DMS153 (cell line): ENCODE data around the gene SH3BP2.

Experiments used
- DNase-seq: peaks from one replicate; lab custom pipeline; 2025; lab: John Stamatoyannopoulos, UW

The SH3BP2 gene

GRCh38 chr4:2803624-2804448 lies 11.0 kb downstream of the SH3BP2 start:
- DNase-seq: no peak

DNA sequence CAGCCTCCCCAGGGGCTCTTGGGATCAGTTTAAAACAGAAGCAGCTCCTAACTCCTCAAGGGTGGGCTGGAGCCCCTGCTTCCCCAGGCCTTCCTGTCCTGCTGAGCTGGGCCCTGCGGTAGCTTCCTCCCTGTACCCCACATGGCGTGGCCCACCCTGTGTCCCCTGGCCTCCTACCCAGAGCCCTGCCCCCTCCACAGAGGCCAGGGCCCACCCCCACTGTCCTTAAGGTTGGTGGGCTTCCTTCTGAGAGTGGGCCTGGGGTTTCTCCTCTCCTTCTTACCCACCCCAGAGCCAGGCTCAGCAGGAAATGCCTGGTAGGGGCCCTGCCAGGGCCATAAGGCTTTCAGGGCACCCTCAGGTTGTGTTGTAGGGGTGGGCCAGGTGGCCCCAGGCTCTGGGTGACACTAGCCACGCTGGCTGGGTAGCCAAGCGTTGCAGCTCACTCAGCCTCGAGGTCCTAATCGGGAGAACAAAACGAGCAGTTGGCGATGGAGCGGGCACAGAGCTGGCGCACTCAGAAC lies 11.6 kb downstream of the SH3BP2 start:
- no peak for DNase-seq

DNA sequence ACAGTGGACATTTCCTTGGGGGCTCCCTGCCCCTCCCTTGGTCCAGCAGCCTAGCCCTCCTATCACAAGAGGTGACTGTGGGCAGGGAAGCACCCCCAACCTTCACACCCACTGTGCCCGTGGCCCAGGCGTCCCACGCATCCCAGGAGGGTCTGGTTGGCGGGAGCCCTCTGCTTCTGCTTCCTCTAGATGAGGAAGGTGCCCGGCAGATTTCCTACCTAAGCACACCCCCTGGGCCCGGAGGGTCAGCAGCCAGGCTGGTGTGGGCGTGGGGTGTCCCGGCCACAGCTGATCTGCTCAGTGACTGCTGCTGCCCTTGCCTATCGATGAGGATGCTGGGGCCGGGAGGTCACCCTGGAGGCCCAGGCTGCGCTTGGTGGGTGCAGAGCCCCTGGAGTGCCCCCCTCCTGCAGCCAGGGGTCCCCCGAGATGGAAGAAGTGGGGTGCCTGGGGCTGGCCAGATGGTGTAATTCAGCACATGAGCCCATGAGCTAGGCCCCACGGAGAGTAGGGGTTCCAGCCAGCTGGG lies 12.2 kb downstream of the SH3BP2 start:
- DNase-seq: no peak

DNA sequence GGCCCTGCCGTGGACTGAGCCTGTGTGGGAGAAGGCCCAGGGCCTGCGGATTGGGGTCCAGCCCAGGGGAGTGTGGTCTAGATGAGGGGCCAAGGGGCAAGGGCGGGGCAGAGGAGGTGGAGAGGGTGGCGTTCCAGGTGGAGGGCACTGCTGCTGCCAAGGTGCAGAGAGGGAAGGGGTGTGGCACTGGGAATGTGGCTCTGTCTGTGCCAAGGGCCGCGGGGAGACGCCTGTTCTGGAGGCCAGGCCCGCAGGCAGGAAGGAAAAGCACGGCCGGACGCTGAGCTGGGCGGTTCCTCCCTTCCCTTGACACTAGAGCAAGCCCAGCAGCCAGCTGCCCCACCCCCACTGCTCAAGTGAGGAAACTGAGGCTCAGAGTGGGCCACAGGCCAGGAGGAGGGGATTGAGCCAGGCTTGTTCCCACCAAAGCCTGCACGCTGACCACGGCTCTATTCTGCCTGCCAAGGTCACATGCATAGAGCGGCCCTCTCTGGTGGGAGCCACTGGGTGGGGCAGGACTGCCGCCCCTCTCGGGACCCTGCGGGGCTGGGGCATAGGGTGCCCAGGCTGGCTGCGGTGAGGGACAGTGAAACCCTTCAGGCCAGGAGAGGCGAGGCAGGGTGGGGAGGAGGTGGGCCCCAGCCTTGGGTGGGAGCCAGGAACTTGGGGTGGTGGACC lies 13.0 kb downstream of the SH3BP2 start:
- no peak for DNase-seq

DNA sequence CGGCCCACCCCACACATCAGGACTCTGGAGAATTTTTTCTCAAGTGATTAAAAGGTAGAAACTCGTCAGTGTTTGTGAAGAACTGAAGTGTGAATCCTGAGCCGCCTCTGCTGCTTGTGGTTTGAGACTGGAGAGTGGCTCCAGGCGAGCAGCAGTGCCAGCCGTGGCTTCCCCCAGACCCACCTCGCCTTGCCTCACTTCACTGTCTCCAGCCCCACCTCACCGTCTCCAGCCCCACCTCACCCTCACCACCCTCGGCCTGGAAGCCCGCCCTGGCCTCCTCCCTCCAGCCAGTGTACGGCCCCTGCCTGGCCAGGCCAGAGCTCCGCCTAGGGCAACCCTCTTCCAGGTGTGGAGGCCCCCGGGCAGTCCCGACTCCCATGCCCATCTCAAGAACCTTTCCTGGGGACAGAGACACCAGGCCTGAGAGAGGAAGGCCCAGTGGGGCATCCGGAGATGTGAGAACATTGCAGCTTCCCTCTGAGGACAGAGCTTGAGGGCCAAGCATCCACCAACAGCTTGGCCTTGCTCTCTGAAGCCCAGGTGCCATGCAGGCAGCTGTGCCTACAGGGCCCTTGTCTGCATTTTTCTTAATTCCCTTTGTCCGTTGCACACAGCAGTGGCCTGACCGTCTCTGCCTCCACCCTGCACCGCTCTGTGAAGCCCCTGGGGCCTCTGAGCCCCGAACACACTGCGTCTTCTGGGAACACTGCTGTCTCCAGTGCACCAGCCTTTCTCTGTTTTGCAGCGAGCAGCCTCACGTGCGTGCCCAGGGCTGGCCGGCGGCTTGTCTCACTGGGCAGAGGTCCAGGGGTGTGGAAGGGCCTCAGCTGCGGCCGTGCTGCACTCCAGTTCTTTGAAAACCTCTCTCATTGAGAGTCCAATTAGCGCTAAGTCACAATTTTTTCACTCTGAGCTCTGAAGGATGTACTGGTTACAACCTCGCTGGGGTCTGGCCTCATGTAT lies 13.8 kb downstream of the SH3BP2 start:
- no peak for DNase-seq

DNA sequence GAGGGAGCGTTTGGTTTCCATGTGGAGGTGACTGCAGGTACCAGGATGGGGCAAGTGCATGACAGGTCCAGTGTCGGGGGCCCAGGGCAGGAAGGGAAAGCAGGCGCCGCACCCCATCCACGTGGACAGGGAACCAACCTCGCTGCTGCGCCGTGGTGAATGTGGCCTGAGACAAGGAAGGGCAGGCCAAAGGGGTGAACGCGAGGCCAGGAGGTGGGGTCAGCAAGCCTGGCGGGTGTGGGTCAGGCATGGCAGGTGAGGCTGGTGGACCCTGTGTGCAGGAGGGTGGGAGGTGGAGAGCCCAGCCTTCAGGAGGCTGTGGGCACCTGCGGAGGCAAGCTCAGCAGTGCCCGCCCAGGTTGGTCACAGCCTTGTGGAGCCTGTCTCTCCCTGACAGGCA lies 14.7 kb downstream of the SH3BP2 start:
- no peak for DNase-seq

- DNase-seq: no peak
These were observed 15.1 kb downstream of the SH3BP2 start for GRCh38 chr4:2808001-2808400.

DNA sequence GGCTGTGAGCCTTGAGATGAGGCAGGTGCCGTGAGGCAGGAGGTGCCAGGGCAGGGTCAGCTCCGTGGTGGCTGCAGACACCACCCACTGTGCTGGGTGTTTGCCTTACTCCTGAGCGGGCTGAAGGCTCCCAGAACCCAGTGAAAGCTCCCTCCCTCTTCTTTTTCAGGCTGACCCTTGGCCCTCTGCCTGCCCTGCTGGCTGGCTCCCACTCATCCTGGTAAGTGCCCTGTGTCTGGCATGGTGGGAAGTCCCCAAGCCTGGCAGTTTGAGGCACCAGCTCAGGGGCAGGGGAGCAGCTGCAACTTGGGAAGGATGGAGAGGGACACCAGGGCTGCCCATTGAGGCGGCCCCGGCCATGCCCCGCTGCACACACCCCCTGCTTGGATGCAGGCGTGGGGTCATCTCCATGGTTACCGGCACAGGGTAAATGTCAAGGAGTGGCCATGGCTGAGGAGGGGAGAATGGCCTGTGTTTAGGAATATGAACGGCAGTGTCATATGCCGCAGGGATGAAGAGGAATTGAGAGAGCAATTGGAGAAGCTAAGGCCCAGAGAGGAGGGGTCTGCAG lies 16.8 kb downstream of the SH3BP2 start:
- DNase-seq: no peak

GRCh38 chr4:2810388-2810787 lies 17.5 kb downstream of the SH3BP2 start:
- DNase-seq: no peak

GRCh38 chr4:2811830-2812611 lies 19.1 kb downstream of the SH3BP2 start:
- DNase-seq: peak; percentile 32

GRCh38 chr4:2812612-2813354 lies 19.9 kb downstream of the SH3BP2 start:
- no peak for DNase-seq

DNA sequence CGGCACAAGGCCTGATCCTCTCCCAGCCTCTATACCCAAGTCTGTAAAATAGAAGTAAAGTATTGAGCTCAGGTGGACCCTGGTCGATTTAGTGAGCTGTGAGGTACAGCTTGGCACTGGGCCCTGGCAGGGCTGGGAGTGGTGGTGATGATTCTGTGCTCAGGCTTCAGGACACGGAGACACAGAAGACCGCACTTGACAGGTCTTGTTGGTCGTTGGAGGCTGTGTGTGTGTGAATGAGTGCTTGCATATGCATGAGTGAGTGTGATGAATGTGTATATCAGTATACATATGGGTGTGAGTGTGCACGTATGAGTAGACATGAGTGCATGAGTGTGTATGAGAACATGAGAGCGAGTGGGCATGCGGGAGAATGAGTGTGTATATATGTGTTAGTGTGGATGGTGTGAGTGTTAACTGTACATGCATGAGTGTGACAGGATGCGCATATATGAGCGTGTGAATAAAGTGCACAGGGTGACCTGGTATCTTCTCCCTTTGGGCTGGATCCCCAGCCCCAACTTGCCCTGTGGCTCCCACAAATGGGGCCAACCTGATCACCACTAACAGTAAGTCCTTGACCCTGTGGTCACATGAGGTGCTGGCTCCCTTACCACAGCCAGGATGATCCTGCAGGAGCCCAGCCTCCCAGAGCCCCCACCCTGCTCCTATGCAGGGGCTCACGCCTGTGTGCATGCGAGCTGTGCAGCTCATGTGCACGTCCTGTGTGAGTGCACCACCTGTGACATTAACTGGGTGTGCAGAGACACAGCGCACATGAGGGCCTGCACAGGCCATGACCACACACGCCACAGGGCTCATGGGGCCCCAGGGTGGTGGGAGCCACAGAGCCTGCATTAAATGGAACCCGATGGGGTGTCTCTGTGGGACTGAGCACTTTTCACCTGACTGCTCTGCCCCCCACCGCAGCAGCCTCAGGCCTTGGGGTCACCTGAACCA lies 20.8 kb downstream of the SH3BP2 start:
- no peak for DNase-seq

- DNase-seq: no peak
These were observed 21.9 kb downstream of the SH3BP2 start for GRCh38 chr4:2814627-2815270.

DNA sequence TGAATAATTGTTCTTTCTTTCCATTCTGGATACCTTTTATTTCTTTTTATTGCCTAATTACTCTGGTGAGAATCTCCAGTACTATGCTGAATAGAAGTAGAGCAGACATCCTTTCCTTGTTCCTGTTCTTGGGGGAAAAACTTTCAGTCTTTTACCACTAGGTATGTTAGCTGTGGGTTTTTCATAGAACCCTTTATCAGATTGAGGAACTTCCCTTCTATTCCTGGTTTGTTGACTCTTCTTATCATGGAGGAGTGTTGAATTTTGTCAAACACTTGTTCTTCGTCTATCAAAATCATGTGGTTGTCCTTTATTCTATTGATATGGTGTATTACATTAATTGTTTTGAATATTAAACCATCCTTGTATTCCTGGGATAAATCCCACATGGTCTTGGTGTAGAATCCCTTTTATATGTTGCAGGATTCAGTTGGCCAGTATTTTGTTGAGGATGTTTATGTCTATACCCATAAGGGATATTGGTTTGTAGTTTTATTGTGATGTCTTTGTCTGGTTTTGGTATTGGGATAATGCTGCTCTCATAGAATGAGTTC lies 23.6 kb downstream of the SH3BP2 start:
- DNase-seq: no peak

DNA sequence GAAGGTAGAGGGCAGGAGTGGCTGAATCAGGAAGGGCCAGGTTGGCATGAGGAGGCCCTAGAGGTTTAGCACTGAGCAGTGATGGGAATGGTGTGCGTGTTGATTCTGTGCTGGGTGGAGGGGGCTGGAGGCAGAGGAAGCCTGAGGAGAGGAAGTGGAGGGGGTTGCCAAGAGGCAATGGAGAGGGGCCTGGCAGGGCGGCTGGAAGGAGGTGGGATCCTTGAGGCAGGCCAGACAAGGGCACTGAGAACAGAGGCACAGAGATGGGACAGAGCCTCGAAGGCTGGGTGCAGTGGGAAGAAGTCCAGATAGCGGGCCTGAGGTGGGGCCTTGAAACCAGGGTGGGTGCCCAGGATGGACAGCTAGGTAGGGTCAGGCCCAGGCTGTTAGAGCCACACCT lies 24.3 kb downstream of the SH3BP2 start:
- no peak for DNase-seq

DNA sequence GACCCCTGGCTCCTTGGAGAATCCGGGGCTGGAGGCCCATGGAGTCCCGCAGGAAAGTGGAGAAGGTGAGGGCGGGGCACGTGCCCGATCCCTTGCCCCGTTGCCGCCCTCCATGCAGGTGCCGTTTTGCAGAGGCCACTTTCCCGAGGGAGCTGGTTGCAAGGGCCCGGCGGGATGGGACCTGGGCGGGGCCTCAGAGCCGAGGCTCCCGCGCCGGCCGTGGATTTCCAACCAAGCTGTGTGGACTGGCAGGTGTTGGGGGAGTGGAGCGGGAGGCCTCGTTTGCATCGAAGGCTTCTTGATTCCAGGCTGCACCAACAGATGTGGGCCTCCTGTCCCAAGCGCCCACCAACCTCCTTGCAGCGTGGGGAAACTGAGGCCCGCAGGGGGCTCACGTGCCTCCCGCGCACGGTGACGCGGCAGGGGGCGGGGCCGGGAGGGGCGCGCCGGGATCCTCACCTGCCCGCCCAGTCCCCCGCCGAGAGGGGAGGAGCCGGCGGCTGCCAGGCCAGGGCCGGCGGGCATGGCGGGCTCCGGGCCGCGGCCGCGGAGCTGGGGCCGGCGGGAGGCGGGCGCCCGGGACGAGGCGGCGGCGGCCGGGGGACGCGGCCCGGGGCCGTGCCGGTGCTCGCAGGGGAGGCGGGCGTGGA lies 24.9 kb downstream of the SH3BP2 start:
- DNase-seq: no peak

DNA sequence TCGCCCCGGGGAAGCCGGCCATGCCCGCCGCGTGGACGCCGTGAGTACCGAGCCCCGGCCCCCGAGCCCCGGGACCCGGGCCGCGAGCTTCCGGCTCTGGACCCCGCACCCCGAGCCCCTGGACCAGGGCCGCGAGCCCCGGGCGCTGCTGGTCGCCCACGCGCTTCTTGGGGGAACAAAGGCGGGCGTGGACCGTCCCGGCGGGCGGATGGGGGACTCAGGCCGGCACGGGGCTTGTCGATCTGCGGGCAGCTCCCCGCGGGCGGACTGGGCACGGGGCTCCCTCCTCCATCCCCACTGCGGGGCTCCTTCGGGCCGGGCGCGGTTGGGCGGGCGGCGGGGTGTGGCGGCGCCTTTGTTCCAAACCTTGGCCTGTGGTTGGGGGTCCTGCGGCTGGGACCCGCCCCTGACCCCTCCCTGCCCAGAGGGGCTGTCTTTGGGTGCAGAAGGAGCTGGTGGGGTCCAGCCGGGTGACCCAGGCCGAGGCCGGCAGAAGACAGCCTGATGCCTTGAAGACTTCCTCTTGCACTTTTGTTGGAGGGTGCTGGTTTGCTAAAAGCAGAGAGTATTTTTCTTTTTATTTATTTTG lies 25.6 kb downstream of the SH3BP2 start:
- DNase-seq: no peak
